BE2C (cell line): ENCODE results near the gene RRP1.

Experiments
- DNase-seq: peaks from one replicate; pipeline ENCODE4 v3.0.0-alpha.2; 2020
- H3K27me3 ChIP-seq: fragments of 250-450 bp; sonication (Bioruptor Pico); 2 replicates; pipeline ENCODE4 v1.5.1; 2020; ENCODE audit warnings: mild to moderate bottlenecking
- H3K36me3 ChIP-seq: fragments of 250-450 bp; sonication (Bioruptor Pico); 2 replicates; pipeline ENCODE4 v1.5.1; 2020; ENCODE audit warnings: mild to moderate bottlenecking
- H3K4me1 ChIP-seq: fragments of 250-450 bp; sonication (Bioruptor Pico); 2 replicates; pipeline ENCODE4 v1.5.1; 2020
- H3K4me3 ChIP-seq: 2 replicates; pipeline ENCODE4 v1.5.1; 2011; ENCODE audit warnings: low read depth, low read length
- H3K9me3 ChIP-seq: fragments of 250-450 bp; sonication (Bioruptor Pico); 2 replicates; pipeline ENCODE4 v1.5.1; 2020
- TF ChIP-seq, protein P1 (sequence below): IDR thresholded peaks from 2 replicates; pipeline ENCODE4 v1.5.1; 2012; ENCODE audit warnings: mild to moderate bottlenecking, low read depth, low read length

RRP1 gene

DNA sequence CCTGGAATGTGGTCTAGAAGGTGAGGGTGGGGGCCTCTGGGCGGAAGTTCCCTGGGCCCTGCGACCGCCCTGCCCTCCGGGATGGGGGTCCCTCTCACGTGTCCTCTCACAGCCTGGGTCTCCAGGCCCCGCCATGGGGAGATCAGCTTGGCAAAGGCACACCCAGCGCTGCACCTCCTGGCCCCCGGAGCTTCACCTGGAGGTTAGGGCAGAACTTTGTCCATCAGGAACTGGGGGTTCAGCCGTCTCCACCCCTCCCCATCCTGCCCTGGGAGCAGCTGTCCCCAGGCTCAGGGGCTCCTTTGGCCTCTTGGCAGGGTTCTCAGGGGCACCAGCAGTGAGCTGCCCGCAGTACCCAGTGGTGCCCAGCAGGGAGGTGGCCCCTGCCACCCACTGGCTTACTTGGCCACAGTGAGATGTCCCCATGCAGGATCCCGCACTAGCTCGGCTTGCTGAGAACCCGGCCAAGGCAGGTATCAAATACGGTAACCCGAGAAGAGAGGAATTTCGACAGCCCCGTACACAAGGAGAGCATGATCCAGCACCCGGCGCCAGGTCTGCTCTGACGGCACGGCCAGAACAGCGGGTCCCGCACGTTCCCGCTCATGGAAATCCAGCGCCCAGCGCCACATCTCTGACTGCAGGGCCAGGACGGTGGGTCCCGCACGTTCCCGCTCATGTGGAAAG is 36.7 kb downstream of the RRP1 start:
- Histone ChIP-seq H3K36me3 (no peaks in the 10 kb centered on the region), H3K4me1 (no peaks in the 10 kb centered on the region), H3K27me3 (no peaks in the 10 kb centered on the region; the same call in none of the 2 replicates), H3K4me3 (no peak overlapping the region), H3K9me3 (no peaks in the 10 kb centered on the region)
- TF ChIP-seq, protein P1, sequence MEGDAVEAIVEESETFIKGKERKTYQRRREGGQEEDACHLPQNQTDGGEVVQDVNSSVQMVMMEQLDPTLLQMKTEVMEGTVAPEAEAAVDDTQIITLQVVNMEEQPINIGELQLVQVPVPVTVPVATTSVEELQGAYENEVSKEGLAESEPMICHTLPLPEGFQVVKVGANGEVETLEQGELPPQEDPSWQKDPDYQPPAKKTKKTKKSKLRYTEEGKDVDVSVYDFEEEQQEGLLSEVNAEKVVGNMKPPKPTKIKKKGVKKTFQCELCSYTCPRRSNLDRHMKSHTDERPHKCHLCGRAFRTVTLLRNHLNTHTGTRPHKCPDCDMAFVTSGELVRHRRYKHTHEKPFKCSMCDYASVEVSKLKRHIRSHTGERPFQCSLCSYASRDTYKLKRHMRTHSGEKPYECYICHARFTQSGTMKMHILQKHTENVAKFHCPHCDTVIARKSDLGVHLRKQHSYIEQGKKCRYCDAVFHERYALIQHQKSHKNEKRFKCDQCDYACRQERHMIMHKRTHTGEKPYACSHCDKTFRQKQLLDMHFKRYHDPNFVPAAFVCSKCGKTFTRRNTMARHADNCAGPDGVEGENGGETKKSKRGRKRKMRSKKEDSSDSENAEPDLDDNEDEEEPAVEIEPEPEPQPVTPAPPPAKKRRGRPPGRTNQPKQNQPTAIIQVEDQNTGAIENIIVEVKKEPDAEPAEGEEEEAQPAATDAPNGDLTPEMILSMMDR = no peak
- no peak for DNase-seq

GRCh38 chr21:43826623-43826974 is 37.2 kb downstream of the RRP1 start:
- TF ChIP-seq, protein P1 = no peak
- no peak for DNase-seq
- Histone ChIP-seq H3K4me3 (no peak overlapping the region), H3K4me1 (no peaks in the 10 kb centered on the region), H3K27me3 (no peaks in the 10 kb centered on the region; the same call in none of the 2 replicates), H3K36me3 (no peaks in the 10 kb centered on the region), H3K9me3 (no peaks in the 10 kb centered on the region)

DNA sequence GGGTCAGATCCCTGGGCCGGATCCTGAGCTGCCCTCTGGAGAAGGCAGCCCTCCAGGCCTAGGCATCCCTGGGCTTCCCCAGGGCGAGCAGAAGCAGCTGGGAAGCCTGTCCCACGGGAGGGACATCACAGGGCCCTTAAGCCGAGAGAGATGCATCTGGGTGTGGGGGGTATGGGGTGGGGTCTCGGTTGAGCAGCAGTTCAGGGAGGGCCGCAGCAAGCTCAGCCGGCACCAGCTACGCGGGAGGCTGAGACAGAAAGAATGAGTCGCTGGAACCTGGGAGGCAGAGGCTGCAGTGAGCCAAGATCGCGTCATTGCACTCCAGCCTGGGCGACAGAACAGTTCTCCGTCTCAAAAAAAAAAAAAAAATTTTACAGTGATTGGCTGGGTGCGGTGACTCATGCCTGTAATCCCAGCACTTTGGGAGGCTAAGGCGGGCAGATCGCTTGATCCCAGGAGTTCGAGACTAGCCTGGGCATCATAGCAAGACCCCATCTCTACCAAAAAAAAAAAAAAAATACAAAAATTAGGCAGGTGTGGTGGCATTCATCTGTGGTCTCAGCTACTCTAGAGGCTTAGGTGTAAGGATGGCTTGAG is 37.7 kb downstream of the RRP1 start:
- Histone ChIP-seq H3K9me3 (no peaks in the 10 kb centered on the region), H3K36me3 (no peaks in the 10 kb centered on the region), H3K4me1 (no peaks in the 10 kb centered on the region), H3K27me3 (no peaks in the 10 kb centered on the region; the same call in none of the 2 replicates), H3K4me3 (no peak overlapping the region)
- no peak for DNase-seq
- TF ChIP-seq, protein P1 = no peak

- H3K4me1 ChIP-seq = no peaks in the 10 kb centered on the region
These were observed 39.8 kb downstream of the RRP1 start for GRCh38 chr21:43829161-43829560.

DNA sequence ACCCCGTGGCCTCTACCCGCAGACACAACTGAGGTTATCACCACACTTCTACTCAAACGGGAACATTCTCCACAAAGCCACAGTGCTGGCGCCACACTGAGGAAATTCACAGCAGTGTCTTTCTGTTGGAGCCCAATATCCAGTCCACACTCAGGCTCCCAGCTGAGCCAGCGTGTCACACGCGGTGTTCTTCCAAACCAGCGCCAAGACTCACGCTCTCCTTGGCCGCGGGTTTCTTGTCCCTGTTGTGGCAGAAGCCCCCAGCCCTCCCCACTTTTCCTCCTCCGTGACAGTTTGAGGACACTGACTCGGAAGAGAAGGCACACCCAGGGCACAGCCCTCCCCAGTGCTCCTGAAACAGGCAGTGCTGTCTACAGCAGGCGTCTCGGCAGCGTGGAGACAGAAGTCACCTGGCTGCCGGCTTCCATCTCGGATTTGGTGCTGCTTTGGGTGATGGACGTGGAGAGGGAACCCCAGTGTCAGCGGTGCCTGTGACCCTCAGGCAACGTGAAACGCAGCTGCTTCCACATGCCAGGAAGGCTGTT is 40.3 kb downstream of the RRP1 start:
- no peaks in the 10 kb centered on the region for H3K4me1 ChIP-seq
- H3K36me3 ChIP-seq = no peaks in the 10 kb centered on the region
- TF ChIP-seq, protein P1 = peak; percentile 45
- no peak for DNase-seq
- H3K27me3 ChIP-seq = no peaks in the 10 kb centered on the region; the same call in none of the 2 replicates
- H3K9me3 ChIP-seq = no peaks in the 10 kb centered on the region; the same call in 1 of the 2 replicates
- H3K4me3 ChIP-seq = peak overlapping the region; percentile 15; the same call in 1 of the 2 replicates

More at GRCh38 chr21:43829161-43829560, 39.8 kb downstream of the RRP1 start:
- no peak for DNase-seq
- Histone ChIP-seq H3K27me3 (no peaks in the 10 kb centered on the region; the same call in none of the 2 replicates), H3K36me3 (no peaks in the 10 kb centered on the region), H3K4me3 (no peak overlapping the region), H3K9me3 (no peaks in the 10 kb centered on the region; the same call in 1 of the 2 replicates)
- TF ChIP-seq, protein P1 = no peak

DNA sequence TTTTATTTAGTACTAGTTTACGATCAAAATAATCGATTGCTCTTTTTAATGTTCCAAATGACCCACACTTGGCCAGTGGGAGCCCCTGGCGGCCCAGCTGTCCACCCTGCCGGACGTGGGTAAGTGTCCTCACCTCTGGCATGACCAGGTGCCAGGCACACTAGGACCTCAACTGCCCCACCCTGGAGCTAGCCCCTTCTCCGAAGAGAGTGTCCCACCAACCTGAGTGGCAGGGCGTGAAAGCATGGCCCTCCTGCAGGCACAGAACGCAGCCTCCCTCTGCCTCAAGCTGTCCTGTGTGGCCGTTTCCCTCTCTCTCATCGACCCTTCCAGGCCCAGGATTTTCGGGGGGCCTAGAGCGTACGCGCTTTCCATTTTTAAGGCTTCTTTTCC is 42.8 kb downstream of the RRP1 start:
- H3K9me3 ChIP-seq = no peaks in the 10 kb centered on the region; the same call in 1 of the 2 replicates
- no peak for DNase-seq
- TF ChIP-seq, protein P1 = no peak
- H3K27me3 ChIP-seq = no peaks in the 10 kb centered on the region; the same call in none of the 2 replicates
- no peaks in the 10 kb centered on the region for H3K4me1 ChIP-seq
- H3K36me3 ChIP-seq = no peaks in the 10 kb centered on the region
- no peak overlapping the region for H3K4me3 ChIP-seq
